ENCODE data around the gene CYSTM1.

The CYSTM1 gene

DNA sequence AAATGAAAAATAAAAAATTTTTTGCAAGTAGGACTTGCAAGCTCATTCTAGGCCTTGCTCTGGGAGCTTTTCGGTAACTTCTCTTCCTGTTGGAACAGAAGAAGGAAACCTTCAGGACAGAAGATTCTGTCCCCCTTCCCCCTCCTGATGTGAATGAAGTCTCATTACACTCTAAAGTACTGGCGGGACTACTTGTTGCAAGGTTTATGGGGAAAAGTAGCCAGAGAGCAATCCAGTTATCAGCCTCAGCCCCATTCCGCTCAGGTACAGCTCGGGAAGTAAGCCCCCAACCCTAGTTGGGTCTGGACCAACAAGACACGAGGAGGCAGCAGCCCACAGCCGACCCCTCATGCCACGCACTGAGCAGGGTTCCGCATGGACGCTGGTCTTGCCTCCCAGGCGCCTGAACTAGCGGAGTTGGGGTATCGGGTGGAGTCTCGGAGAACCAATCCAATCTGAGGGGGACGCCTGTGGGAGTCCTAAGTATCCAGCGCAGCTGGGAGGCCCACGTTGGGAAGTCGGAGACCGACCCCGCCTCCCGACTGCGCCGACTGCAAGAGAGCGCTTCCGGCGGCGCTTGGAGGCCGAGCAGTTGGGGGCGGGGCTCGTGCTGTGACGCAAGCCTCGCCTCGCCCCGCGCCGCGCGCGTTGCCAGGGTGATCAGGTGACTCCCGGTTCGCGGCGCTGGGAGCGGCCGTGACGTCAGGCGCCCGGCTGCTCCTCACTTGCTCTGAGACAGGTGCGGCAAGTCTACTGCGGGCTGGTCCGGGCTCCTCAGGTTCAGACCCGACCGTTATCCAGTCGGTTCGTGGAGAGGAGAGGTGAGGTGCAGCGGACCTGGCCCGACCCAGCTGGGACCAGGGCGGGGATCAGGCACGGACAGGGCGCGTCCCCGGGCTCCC, at the start of gene CYSTM1:
TSS of gene CYSTM1 (plus strand) at position 724 of the 902 bp plus-strand sequence. CDS start 19,278 bp downstream, outside the sequence.
- DNase-seq (ENCODE audit: low read depth in 2 of 2) = peak; percentile 88 to 90

DNA sequence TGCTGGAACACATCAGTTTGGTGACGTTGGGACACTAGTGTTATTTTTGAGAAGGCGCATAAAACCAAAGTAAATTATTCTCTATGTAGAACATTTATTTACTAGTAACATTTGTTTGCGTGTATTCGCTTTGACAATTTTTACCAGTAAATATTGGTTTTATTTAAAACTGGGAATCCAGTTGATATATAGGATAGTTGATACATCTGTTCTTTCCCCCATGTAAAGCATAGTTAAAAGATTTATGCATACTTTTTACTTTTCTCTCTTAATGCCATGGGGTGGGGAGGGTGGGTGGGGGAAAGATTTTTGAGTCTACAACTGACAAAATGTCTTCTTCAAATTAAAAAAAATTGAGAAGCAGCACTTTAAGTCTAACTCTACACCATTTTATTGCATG, 49.4 kb upstream of the CYSTM1 start, which contains the start of gene IGIP:
TSS of gene IGIP (plus strand) at position 301 of the 400 bp plus-strand sequence. CDS start 2,540 bp downstream, outside the sequence.
- DNase-seq (ENCODE audit: low read depth in 2 of 2) = no peak

DNA sequence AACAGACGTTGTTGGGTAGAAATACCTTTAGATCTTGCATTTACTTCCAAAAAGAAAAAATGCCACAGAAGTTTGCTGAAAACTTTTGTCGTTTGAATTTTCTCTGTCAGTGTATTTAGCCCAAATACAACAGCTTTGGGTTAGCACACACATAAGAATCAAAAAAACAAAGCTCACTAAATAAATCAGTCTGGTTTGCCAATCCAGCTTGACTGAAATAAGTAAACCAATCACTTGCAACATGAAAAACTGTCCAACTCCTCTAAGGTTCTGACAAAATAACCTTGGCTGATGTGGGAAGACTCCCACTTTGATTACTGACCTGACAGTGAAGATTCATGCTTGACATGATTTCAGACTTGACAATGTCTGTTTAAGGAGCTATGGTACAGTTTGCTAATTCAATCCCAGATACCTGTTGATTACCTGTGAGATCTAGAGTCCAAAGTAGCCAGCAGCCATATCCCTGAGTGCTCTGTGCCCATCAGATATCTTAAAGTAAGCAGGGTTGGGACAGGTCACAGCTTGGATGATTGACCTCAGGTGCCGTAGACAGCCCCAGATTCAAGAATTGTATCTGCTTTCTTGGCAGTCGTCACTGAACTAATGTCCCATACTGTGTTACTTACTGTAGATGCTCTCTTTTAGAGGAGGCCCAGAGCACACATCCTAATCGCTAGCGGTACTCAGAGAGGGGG, 48.5 kb upstream of the CYSTM1 start:
- DNase-seq (ENCODE audit: low read depth in 2 of 2) = no peak

DNA sequence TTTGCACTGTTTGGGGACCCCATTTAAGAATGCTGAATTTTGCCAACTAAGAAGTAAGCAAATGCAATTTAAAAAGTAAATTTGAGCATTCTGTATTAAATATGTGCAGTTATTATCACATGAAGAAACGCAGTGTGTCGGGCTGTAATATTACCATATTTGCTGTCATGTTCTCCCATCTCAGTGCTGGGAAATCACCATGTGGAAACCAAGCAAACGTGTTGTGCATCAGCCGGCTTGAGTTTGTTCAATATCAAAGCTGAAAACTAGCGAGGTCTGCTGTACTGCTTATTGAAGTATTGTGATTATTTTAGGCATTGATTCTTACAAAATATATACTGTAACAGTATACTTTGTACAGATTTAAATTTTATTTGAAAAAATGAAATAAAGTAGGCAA, 46.6 kb upstream of the CYSTM1 start:
- no peak for DNase-seq (ENCODE audit: low read depth in 2 of 2)

- DNase-seq (ENCODE audit: low read depth in 2 of 2) = no peak
Observed at GRCh38 chr5:140130949-140131733, 43.8 kb upstream of the CYSTM1 start.

DNA sequence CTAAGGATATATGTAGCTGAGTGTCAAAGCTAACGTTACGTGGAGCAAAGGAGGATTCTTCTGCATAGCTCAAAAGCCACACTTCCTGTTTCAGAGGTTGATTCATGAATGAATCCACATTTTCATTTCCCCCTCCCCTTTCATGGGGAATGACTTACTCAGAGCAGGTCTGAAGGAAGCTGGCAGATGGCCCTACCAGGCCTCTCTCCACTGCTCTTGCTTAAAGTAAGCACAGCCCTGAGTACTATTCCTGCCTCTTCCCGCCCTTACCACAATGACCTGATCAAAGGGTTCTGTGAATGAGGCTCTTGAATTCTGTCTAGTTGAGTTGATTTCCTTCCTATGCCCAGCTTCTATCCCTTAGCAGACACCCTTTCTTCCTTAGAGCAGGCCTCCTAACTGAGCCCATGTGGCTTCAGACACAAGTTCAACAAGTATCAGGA, 43.0 kb upstream of the CYSTM1 start:
- no peak for DNase-seq (ENCODE audit: low read depth in 2 of 2)

DNA sequence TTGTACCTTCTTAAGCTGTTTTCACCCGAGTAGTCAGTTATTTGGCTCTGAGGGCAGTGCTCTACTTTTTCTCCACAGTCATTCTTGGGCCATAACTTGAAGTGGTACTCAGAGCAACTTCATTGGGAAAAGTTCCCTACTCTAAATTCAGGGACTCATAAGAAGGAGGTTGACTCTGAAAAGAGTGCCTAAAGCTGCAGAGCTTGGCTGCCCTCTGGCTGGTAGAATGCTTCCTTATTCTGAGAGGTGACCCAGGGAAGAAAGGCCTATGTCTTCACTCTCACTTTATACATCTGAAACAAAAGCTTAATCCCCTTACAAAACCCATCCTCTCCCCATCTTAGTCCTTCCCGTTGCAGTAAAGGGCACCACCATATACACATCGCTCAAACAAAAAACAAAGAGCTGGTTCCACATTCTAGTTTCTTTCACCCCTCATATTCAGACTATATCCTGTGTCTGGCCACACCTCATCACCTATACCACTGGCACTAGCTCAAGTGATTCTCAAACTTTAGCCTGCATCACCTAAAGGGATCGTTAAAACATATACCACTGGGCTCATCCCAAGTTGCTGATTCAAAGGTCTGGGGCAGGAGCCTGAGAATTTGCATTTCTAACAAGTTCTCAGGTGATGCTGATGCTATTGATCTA, 41.3 kb upstream of the CYSTM1 start:
- no peak for DNase-seq (ENCODE audit: low read depth in 2 of 2)

GRCh38 chr5:140134277-140134935, 40.6 kb upstream of the CYSTM1 start:
- DNase-seq (ENCODE audit: low read depth in 2 of 2) = no peak

- no peak for DNase-seq (ENCODE audit: low read depth in 2 of 2)
Observed at GRCh38 chr5:140135127-140135526, 39.9 kb upstream of the CYSTM1 start.

- DNase-seq (ENCODE audit: low read depth in 2 of 2) = no peak
Observed at GRCh38 chr5:140136624-140137023, 38.4 kb upstream of the CYSTM1 start.

GRCh38 chr5:140140435-140140834, 34.6 kb upstream of the CYSTM1 start:
- DNase-seq (ENCODE audit: low read depth in 2 of 2) = no peak

- no peak for DNase-seq (ENCODE audit: low read depth in 2 of 2)
Observed at GRCh38 chr5:140141241-140141640, 33.7 kb upstream of the CYSTM1 start.

DNA sequence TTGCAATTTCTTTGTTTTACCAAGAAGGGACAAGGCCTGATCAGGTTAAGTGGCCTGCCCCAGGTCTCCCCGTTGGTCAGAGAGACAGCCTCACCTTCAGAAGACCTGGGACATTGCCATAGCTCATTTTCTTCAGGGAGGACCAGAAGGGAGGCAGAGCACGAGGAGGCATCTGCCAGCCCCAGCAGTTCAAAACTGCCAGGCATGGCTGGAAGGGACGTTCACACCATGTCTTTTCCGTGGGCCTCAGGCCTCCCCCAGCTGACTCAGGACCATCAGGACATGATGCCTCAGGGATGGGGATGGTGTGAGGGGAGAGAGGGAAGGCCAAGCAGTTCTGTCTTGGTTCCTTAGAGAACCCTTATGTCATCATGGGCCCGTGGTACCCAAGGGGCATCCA, 32.7 kb upstream of the CYSTM1 start:
- DNase-seq (ENCODE audit: low read depth in 2 of 2) = no peak

GRCh38 chr5:140142856-140143255, 32.1 kb upstream of the CYSTM1 start:
- no peak for DNase-seq (ENCODE audit: low read depth in 2 of 2)

DNA sequence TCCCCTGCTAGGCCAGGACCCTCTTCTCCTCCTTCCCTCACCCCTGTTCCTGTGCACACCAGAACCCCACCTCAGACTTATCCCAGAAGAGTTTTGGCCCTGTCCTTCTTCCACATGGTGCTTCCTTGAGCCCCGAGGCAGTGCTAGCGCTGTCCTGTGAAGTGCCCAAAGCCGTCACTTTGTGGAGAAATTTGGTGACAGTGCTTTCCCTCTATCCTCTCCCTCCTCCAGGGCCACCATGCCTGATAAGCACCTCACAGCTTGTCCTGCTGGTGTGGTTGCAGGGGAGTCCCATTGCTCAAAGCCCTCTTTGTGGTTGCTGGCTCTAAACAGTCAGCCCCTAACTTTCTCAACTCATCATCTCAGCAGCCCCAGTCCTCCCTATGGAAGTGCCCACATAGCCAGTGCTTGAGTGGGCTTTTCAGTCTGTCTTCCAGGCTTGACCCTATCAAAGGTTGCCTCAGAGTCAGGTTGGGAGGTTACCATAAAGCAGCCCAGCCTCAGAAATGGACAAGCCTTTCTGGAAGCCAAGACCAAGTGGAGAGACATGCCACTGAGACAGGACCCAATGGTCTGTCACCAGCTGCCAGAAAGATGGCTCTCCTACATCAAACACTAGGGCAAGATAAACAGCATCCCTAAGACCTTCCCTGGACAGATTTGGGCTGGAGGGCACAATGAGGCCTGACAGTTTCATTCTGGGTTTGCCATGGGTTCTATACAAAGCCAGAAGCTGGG, 31.3 kb upstream of the CYSTM1 start:
- no peak for DNase-seq (ENCODE audit: low read depth in 2 of 2)

GRCh38 chr5:140145256-140145655, 29.7 kb upstream of the CYSTM1 start:
- no peak for DNase-seq (ENCODE audit: low read depth in 2 of 2)

GRCh38 chr5:140145818-140146522, 29.0 kb upstream of the CYSTM1 start:
- DNase-seq (ENCODE audit: low read depth in 2 of 2) = no peak

DNA sequence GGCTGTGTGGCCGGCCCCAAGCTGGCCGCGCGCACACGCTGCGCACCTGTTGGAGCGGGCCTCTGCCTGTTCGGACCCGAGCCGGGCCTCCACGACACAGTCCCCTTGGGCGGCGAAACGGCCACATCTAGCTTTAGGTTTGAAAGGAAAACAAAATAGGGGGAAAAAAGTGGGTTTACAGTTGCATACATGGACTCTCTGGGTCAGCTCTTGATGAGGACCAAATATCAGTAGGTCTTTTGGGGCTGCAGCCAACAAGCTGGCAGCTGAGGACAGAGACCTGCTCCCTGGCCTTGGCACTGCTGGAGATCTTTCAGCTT, 28.5 kb upstream of the CYSTM1 start:
- DNase-seq (ENCODE audit: low read depth in 2 of 2) = no peak

GRCh38 chr5:140147460-140147859, 27.5 kb upstream of the CYSTM1 start:
- no peak for DNase-seq (ENCODE audit: low read depth in 2 of 2)

DNA sequence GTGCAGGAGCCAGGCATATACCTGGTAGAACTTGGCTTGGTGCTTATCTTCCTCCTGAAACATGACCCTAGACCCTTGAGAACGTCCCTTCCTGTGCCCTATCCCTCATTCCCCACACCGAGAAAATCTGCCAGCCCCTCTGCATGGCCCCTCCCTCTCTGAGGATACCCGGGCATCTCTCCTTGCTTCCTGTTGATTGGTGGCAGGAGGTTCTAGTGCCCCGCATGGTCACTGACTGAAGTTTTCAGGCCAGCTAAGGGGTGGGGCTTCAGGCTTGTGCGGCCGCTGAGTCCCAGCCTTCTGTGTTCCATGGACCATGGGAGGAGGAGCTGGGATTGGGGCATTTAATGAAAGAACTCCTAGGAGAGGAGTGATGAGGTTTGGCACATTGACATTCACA, 26.5 kb upstream of the CYSTM1 start:
- no peak for DNase-seq (ENCODE audit: low read depth in 2 of 2)

All from stimulated activated CD8-positive, alpha-beta memory T cell treated with anti-CD3 and anti-CD28 coated beads, Interleukin-15, amount 100 ng/mL, for 4 hours (primary cell).